Measurements from ENCODE around the gene EIF2B2. TPM values are rescaled to one million over a fixed set of nuclear protein-coding genes. Genes with fewer than 3 reads are reported as not detected.
A peak's percentile ranks its signal among the peaks of the same experiment; 100 is the strongest.

Gene EIF2B2
- total and polyA plus RNA-seq, 2 of the 13 experiments (the other 11 are each of a cell fraction or from before 2014, with no cell fraction given): 54.4 to 78.6 TPM

GRCh38 chr14:74954232-74954946, 48.3 kb upstream of the EIF2B2 start (continued):
- TF ChIP-seq THAP9 (CRISPR knock-in tag; IDR thresholded peaks at IDR 0.05; ENCODE audit: borderline replicate concordance): peak; percentile 12
- TF ChIP-seq HCFC1 (IDR thresholded peaks at IDR 0.05; ENCODE audit: low read depth, low read length): no peak
- peak; percentile 89 for TF ChIP-seq PATZ1 (CRISPR knock-in tag; IDR thresholded peaks at IDR 0.05)
- 0 out of 2 replicates have a peak, but pooled peaks have one; percentile 62 for TF ChIP-seq KAT7 (CRISPR knock-in tag; IDR thresholded peaks at IDR 0.05; ENCODE audit: borderline replicate concordance)
- no peak for TF ChIP-seq DNMT3B (CRISPR knock-in tag; conservative IDR thresholded peaks at IDR 0.05)
- no peak for TF ChIP-seq NONO (IDR thresholded peaks at IDR 0.05)
- TF ChIP-seq NONO (CRISPR knock-in tag; conservative IDR thresholded peaks at IDR 0.05): 0 out of 2 replicates have a peak, but pooled peaks have one; percentile 32
- 0 out of 2 replicates have a peak, but pooled peaks have one; percentile 56 for TF ChIP-seq SIN3A (IDR thresholded peaks at IDR 0.05; ENCODE audit: borderline replicate concordance, low read depth, low read length)
- TF ChIP-seq ZBTB7A (CRISPR knock-in tag; IDR thresholded peaks at IDR 0.05): peak; percentile 85; the same call in 1 of the 2 replicates
- TF ChIP-seq ZNF720 (CRISPR knock-in tag; IDR thresholded peaks at IDR 0.05): no peak
- TF ChIP-seq HHEX (CRISPR knock-in tag; IDR thresholded peaks at IDR 0.05): no peak
- TF ChIP-seq IRX3 (CRISPR knock-in tag; IDR thresholded peaks at IDR 0.05; ENCODE audit: borderline replicate concordance, low read depth): no peak
- peak; percentile 73 for TF ChIP-seq ZNF687 (CRISPR knock-in tag; IDR thresholded peaks at IDR 0.05)
- peak; percentile 14; the same call in 1 of the 2 replicates for TF ChIP-seq KAT8 (CRISPR knock-in tag; IDR thresholded peaks at IDR 0.05)
- peak; percentile 47; the same call in 1 of the 2 replicates for TF ChIP-seq HMGXB3 (CRISPR knock-in tag; IDR thresholded peaks at IDR 0.05; ENCODE audit: borderline replicate concordance)
- TF ChIP-seq AGO2 (optimal IDR thresholded peaks at IDR 0.05; ENCODE audit: low read depth, low read length): peak; percentile 48

Measured in HepG2 (cell line).